CD4-positive, alpha-beta T cell treated with Interleukin-10 for 1 hour (primary cell): ENCODE measurements around the gene CTDSPL.

Experiments
- DNase-seq: peaks from one replicate; pipeline ENCODE4 v3.0.0-alpha.2; 2020

The CTDSPL gene

GRCh38 chr3:37991109-37991508, 129.4 kb downstream of the CTDSPL start:
- no peak for DNase-seq

GRCh38 chr3:37991823-37992222, 130.1 kb downstream of the CTDSPL start:
- no peak for DNase-seq

- DNase-seq: no peak
Measured at GRCh38 chr3:37992271-37993066, 130.8 kb downstream of the CTDSPL start.

- DNase-seq: no peak
Measured at GRCh38 chr3:37993067-37993455, 131.4 kb downstream of the CTDSPL start.

- DNase-seq: no peak
Measured at GRCh38 chr3:37993460-37993819, 131.8 kb downstream of the CTDSPL start.

GRCh38 chr3:37993820-37994638, 132.3 kb downstream of the CTDSPL start:
- DNase-seq: peak; percentile 51

GRCh38 chr3:37994639-37994972, 132.9 kb downstream of the CTDSPL start:
- DNase-seq: no peak

GRCh38 chr3:37995652-37996641, 134.3 kb downstream of the CTDSPL start:
- peak; percentile 33 for DNase-seq

- DNase-seq: peak; percentile 88
Measured at GRCh38 chr3:37996785-37997301, 135.2 kb downstream of the CTDSPL start.

- DNase-seq: no peak
Measured at GRCh38 chr3:37997342-37997741, 135.7 kb downstream of the CTDSPL start.

- DNase-seq: no peak
Measured at GRCh38 chr3:37997791-37998370, 136.2 kb downstream of the CTDSPL start.

- DNase-seq: no peak
Measured at GRCh38 chr3:37999836-38000235, 138.2 kb downstream of the CTDSPL start.

GRCh38 chr3:38000242-38000916, 138.7 kb downstream of the CTDSPL start:
- no peak for DNase-seq

GRCh38 chr3:38000965-38001455, 139.3 kb downstream of the CTDSPL start:
- DNase-seq: no peak

- DNase-seq: no peak
Measured at GRCh38 chr3:38001456-38002081, 139.9 kb downstream of the CTDSPL start.

- no peak for DNase-seq
Measured at GRCh38 chr3:38002291-38002876, 140.7 kb downstream of the CTDSPL start.

GRCh38 chr3:38002940-38003339, 141.3 kb downstream of the CTDSPL start:
- DNase-seq: no peak

- DNase-seq: peak; percentile 67
Measured at GRCh38 chr3:38003371-38003816, 141.7 kb downstream of the CTDSPL start.

- DNase-seq: no peak
Measured at GRCh38 chr3:38003817-38004414, 142.2 kb downstream of the CTDSPL start.

GRCh38 chr3:38004415-38005075, 142.9 kb downstream of the CTDSPL start:
- peak; percentile 69 for DNase-seq
